Left ventricle myocardium inferior (tissue), 1 donor: ENCODE measurements around the gene CCDC78. TPM values are rescaled to one million over a fixed set of nuclear protein-coding genes. Genes with fewer than 3 reads are reported as not detected.

Source experiments
- DNase-seq: peaks from one replicate; pipeline ENCODE4 v3.0.0-alpha.2; 2020
- H3K27ac ChIP-seq: fragments of 200-600 bp; replicated peaks from 2 replicates; pipeline ENCODE4 v1.8.0; 2021
- H3K27me3 ChIP-seq: fragments of 200-600 bp; 2 replicates; pipeline ENCODE4 v1.8.0; 2021; ENCODE audit warnings: low read depth
- H3K36me3 ChIP-seq: fragments of 200-600 bp; 2 replicates; pipeline ENCODE4 v1.8.0; 2021
- H3K4me1 ChIP-seq: fragments of 200-600 bp; 2 replicates; pipeline ENCODE4 v1.8.0; 2021
- H3K4me3 ChIP-seq: fragments of 200-600 bp; 2 replicates; pipeline ENCODE4 v1.8.0; 2021; ENCODE audit warnings: mild to moderate bottlenecking, moderate library complexity
- H3K9me3 ChIP-seq: fragments of 200-600 bp; replicated peaks from 2 replicates; pipeline ENCODE4 v1.8.0; 2021
- CTCF ChIP-seq: fragments of 200-600 bp; IDR thresholded peaks from 2 replicates; pipeline ENCODE4 v1.8.0; 2021; ENCODE audit warnings: antibody characterized with exemption, mild to moderate bottlenecking, borderline replicate concordance
- intact Hi-C: fragments of 100-400 bp; cut with micrococcal nuclease; formaldehyde crosslinking; loops from one replicate; pipeline ENCODE4 v1.11.0; 2022
- total RNA-seq: library from RNA; stranded (reverse); fragmentation: NEBNext Ultra II Directional; extraction: Animal tissue kit (Norgen Biotek cat#: 25700); gene quantifications from one replicate; pipeline ENCODE4 v1.2.1, GENCODE V29; 2021
- donor health status: DM: no; HTN: yes; CAD: no; lungs with severe emphysema.

CCDC78 gene
- total RNA-seq, 1 donor from 2014 or later = 0.49 TPM

- no peak for DNase-seq
- intact Hi-C loops = no loop called here
- no peak for TF ChIP-seq CTCF
- H3K9me3 ChIP-seq = no peaks in the 10 kb centered on the region
- peaks cover 26% of the 10 kb centered on the region for H3K27me3 ChIP-seq
- no peak overlapping the region for H3K27ac ChIP-seq
- H3K4me1 ChIP-seq = peaks cover 27% of the 10 kb centered on the region
- peaks cover 39% of the 10 kb centered on the region for H3K36me3 ChIP-seq
- H3K4me3 ChIP-seq = no peak overlapping the region
Measured at GRCh38 chr16:729768-730665, 3.8 kb upstream of the CCDC78 start.

GRCh38 chr16:728890-729744 is 2.9 kb upstream of the CCDC78 start:
- H3K9me3 ChIP-seq = no peaks in the 10 kb centered on the region
- no peak for TF ChIP-seq CTCF
- peaks cover 30% of the 10 kb centered on the region for H3K36me3 ChIP-seq
- no peak for DNase-seq
- H3K4me3 ChIP-seq = peak overlapping the region; percentile 75
- intact Hi-C loops = no loop called here
- H3K4me1 ChIP-seq = peaks cover 27% of the 10 kb centered on the region
- peaks cover 26% of the 10 kb centered on the region for H3K27me3 ChIP-seq
- H3K27ac ChIP-seq = no peak overlapping the region

- Histone ChIP-seq H3K4me3 (peak overlapping the region; percentile 75), H3K9me3 (no peaks in the 10 kb centered on the region), H3K27ac (no peak overlapping the region), H3K4me1 (peaks cover 27% of the 10 kb centered on the region), H3K36me3 (peaks cover 22% of the 10 kb centered on the region), H3K27me3 (peaks cover 26% of the 10 kb centered on the region)
- intact Hi-C loops = no loop called here
- peak; percentile 65 for DNase-seq
- no peak for TF ChIP-seq CTCF
Measured at GRCh38 chr16:728131-728889, 2.1 kb upstream of the CCDC78 start.

- peaks cover 26% of the 10 kb centered on the region for H3K27me3 ChIP-seq
- H3K27ac ChIP-seq = no peak overlapping the region
- H3K9me3 ChIP-seq = no peaks in the 10 kb centered on the region
- H3K4me3 ChIP-seq = peak overlapping the region; percentile 75
- no peak for DNase-seq
- peaks cover 13% of the 10 kb centered on the region for H3K36me3 ChIP-seq
- peaks cover 27% of the 10 kb centered on the region for H3K4me1 ChIP-seq
- intact Hi-C loops = no loop called here
- no peak for TF ChIP-seq CTCF
Measured at GRCh38 chr16:727291-727977, 1.2 kb upstream of the CCDC78 start.

GRCh38 chr16:726188-726437 is 130 bp downstream of the CCDC78 start:
- H3K27me3 ChIP-seq = peaks cover 26% of the 10 kb centered on the region
- TF ChIP-seq CTCF = no peak

More at GRCh38 chr16:726188-726437, 130 bp downstream of the CCDC78 start:
- Histone ChIP-seq H3K9me3 (no peaks in the 10 kb centered on the region), H3K4me3 (peak overlapping the region; percentile 75), H3K36me3 (peaks cover 5% of the 10 kb centered on the region), H3K4me1 (peaks cover 37% of the 10 kb centered on the region), H3K27ac (no peak overlapping the region)
- intact Hi-C loops = no loop called here
- no peak for DNase-seq
